Measurements from ENCODE around the gene RASAL2.

DNA sequence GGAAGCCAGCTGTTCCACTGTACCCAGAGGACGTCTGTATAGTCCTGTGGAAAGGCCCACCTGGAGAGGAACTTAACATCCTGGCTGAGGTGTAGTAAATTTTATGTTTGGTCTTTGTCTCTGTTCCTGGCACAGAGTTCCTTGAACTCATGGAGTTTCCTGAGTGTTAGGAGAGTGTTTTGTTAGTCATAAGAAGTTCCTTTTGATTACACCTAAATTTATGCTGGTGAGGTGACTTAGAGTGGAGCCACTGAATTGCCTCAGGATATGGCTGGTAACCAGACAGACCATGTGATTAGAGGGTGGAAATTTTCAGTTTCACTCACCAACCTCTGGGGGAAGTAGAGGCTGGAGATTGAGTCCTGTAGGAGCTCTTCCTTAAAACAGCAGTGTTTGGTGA, 57.9 kb downstream of the RASAL2 start:
- TF ChIP-seq, protein P1, sequence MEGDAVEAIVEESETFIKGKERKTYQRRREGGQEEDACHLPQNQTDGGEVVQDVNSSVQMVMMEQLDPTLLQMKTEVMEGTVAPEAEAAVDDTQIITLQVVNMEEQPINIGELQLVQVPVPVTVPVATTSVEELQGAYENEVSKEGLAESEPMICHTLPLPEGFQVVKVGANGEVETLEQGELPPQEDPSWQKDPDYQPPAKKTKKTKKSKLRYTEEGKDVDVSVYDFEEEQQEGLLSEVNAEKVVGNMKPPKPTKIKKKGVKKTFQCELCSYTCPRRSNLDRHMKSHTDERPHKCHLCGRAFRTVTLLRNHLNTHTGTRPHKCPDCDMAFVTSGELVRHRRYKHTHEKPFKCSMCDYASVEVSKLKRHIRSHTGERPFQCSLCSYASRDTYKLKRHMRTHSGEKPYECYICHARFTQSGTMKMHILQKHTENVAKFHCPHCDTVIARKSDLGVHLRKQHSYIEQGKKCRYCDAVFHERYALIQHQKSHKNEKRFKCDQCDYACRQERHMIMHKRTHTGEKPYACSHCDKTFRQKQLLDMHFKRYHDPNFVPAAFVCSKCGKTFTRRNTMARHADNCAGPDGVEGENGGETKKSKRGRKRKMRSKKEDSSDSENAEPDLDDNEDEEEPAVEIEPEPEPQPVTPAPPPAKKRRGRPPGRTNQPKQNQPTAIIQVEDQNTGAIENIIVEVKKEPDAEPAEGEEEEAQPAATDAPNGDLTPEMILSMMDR (IDR thresholded peaks at IDR 0.05) = no peak
- no peak for TF ChIP-seq SIN3A (IDR thresholded peaks at IDR 0.05; ENCODE audit: borderline replicate concordance, insufficient read depth, low read depth, low read length)
- no peak for TF ChIP-seq TCF7L2 (IDR thresholded peaks at IDR 0.05; ENCODE audit: low read depth, low read length)
